Mononuclear cell (primary cell): ENCODE results near the gene RETSAT. TPM values are rescaled to one million over a fixed set of nuclear protein-coding genes. Genes with fewer than 3 reads are reported as not detected.
"Not testable (repeated sequence)": the region's sequence is repeated elsewhere in the genome, so short reads cannot be mapped to it uniquely, and the experiment has no call there.

Source experiments
- H3K27me3 ChIP-seq: 2 replicates; pipeline ENCODE4 v1.6.0; 2011; ENCODE audit warnings: low read length, control low read depth; ENCODE audit not compliant: insufficient read depth
- H3K4me1 ChIP-seq: 2 replicates; pipeline ENCODE4 v1.5.1; 2011; ENCODE audit warnings: mild to moderate bottlenecking, low read length, control low read depth; ENCODE audit not compliant: insufficient read depth
- H3K4me3 ChIP-seq: 2 replicates; pipeline ENCODE4 v1.5.1; 2011; ENCODE audit warnings: mild to moderate bottlenecking, low read length, moderate library complexity
- H3K9me3 ChIP-seq: 2 replicates; pipeline ENCODE4 v1.5.1; 2011; ENCODE audit warnings: low read depth, mild to moderate bottlenecking, control low read depth, low read length
- total RNA-seq: library from RNA; depleted of rRNA; stranded (reverse); fragments of >200 nt; gene quantifications from one replicate; pipeline ENCODE4 v1.2.3, GENCODE V29; 2012

RETSAT gene
- total RNA-seq, 1 donor, result 6.9 TPM

GRCh38 chr2:85329701-85330100 lies 24.6 kb downstream of the RETSAT start:
- H3K4me3 ChIP-seq, H3K27me3 ChIP-seq, H3K9me3 ChIP-seq: not testable (repeated sequence)
- H3K4me1 ChIP-seq, result peaks cover 30% of the 10 kb centered on the region

GRCh38 chr2:85329181-85329651 lies 25.1 kb downstream of the RETSAT start:
- no peak overlapping the region for H3K4me3 ChIP-seq
- H3K4me1 ChIP-seq, result peaks cover 35% of the 10 kb centered on the region
- no peaks in the 10 kb centered on the region for H3K9me3 ChIP-seq
- no peaks in the 10 kb centered on the region for H3K27me3 ChIP-seq

GRCh38 chr2:85327822-85328617 lies 26.3 kb downstream of the RETSAT start, which contains the start of gene TGOLN2:
TGOLN2 (minus strand) TSS chr2:85327989; CDS start chr2:85327962, 27 bp downstream.
- Histone ChIP-seq H3K9me3 (no peaks in the 10 kb centered on the region), H3K4me3 (peak within 1 kb of the TSS; percentile 84), H3K27me3 (no peaks in the 10 kb centered on the region), H3K4me1 (peaks cover 47% of the 10 kb centered on the region)

- Histone ChIP-seq H3K9me3 (no peaks in the 10 kb centered on the region), H3K4me1 (peaks cover 54% of the 10 kb centered on the region)
Observed at GRCh38 chr2:85327160-85327821, 27.0 kb downstream of the RETSAT start.

GRCh38 chr2:85326406-85327159 lies 27.7 kb downstream of the RETSAT start:
- no peaks in the 10 kb centered on the region for H3K27me3 ChIP-seq
- peak overlapping the region; percentile 84 for H3K4me3 ChIP-seq
- H3K9me3 ChIP-seq, result no peaks in the 10 kb centered on the region
- peaks cover 61% of the 10 kb centered on the region for H3K4me1 ChIP-seq

More at GRCh38 chr2:85327160-85327821, 27.0 kb downstream of the RETSAT start:
- H3K4me3 ChIP-seq, result peak overlapping the region; percentile 84
- no peaks in the 10 kb centered on the region for H3K27me3 ChIP-seq

GRCh38 chr2:85325466-85325811 lies 28.9 kb downstream of the RETSAT start:
- H3K4me1 ChIP-seq, result peaks cover 73% of the 10 kb centered on the region
- no peaks in the 10 kb centered on the region for H3K9me3 ChIP-seq
- no peaks in the 10 kb centered on the region for H3K27me3 ChIP-seq
- peak overlapping the region; percentile 84 for H3K4me3 ChIP-seq

GRCh38 chr2:85324639-85325465 lies 29.5 kb downstream of the RETSAT start:
- no peaks in the 10 kb centered on the region for H3K9me3 ChIP-seq
- H3K27me3 ChIP-seq, result no peaks in the 10 kb centered on the region
- H3K4me1 ChIP-seq, result peaks cover 79% of the 10 kb centered on the region
- peak overlapping the region; percentile 84 for H3K4me3 ChIP-seq

GRCh38 chr2:85323988-85324367 lies 30.4 kb downstream of the RETSAT start:
- H3K9me3 ChIP-seq, H3K4me3 ChIP-seq, H3K27me3 ChIP-seq: not testable (repeated sequence)
- peaks cover 85% of the 10 kb centered on the region for H3K4me1 ChIP-seq

GRCh38 chr2:85323351-85323987 lies 30.9 kb downstream of the RETSAT start:
- no peak overlapping the region for H3K4me3 ChIP-seq
- H3K27me3 ChIP-seq, result no peaks in the 10 kb centered on the region
- H3K9me3 ChIP-seq, result no peaks in the 10 kb centered on the region
- peaks cover 88% of the 10 kb centered on the region for H3K4me1 ChIP-seq

- H3K4me1 ChIP-seq, result peaks cover 67% of the 10 kb centered on the region
- H3K4me3 ChIP-seq, result no peak overlapping the region
- no peaks in the 10 kb centered on the region for H3K27me3 ChIP-seq
- H3K9me3 ChIP-seq, result no peaks in the 10 kb centered on the region
Observed at GRCh38 chr2:85319796-85320195, 34.5 kb downstream of the RETSAT start.

- H3K4me1 ChIP-seq, result peaks cover 54% of the 10 kb centered on the region
- H3K9me3 ChIP-seq, result no peaks in the 10 kb centered on the region
- no peaks in the 10 kb centered on the region for H3K27me3 ChIP-seq
- no peak overlapping the region for H3K4me3 ChIP-seq
Observed at GRCh38 chr2:85318222-85319074, 35.9 kb downstream of the RETSAT start.

GRCh38 chr2:85315921-85316320 lies 38.4 kb downstream of the RETSAT start:
- not testable (repeated sequence) for H3K27me3 ChIP-seq, H3K4me3 ChIP-seq, H3K9me3 ChIP-seq
- H3K4me1 ChIP-seq, result peaks cover 29% of the 10 kb centered on the region

GRCh38 chr2:85314884-85315242 lies 39.5 kb downstream of the RETSAT start:
- no peaks in the 10 kb centered on the region for H3K27me3 ChIP-seq
- no peak overlapping the region for H3K4me3 ChIP-seq
- H3K9me3 ChIP-seq, result no peaks in the 10 kb centered on the region
- H3K4me1 ChIP-seq, result peaks cover 28% of the 10 kb centered on the region
